Gastroesophageal sphincter (tissue), 4 donors: Measurements from ENCODE around the gene APLP1. TPM values are rescaled to one million over a fixed set of nuclear protein-coding genes. Genes with fewer than 3 reads are reported as not detected.

Experiments used
- ATAC-seq: fragments of 150-250 bp; one replicate; pipeline ENCODE4 v1.9.1; 2016; ENCODE audit warnings: mild to moderate bottlenecking, moderate library complexity
- H3K27ac ChIP-seq, 4 donors: fragments of 200-600 bp; sonication (generic) in 3 of 4; 1 replicate in 3 of 4; 2 replicates in 1 of 4; pipeline ENCODE4 v1.5.1; 2016 to 2019
- H3K27me3 ChIP-seq: fragments of 200-600 bp; sonication (generic); one replicate; pipeline ENCODE4 v1.5.1; 2019
- H3K36me3 ChIP-seq, 2 donors: fragments of 200-600 bp; sonication (generic); one replicate each; pipeline ENCODE4 v1.5.1; 2019; ENCODE audit warnings: control low read depth in 1 of 2
- H3K4me1 ChIP-seq, 3 donors: fragments of 200-600 bp; sonication (generic); 1 replicate in 2 of 3; 2 replicates in 1 of 3; pipeline ENCODE4 v1.5.1; 2016 to 2019; ENCODE audit warnings: control low read depth in 2 of 3
- H3K4me3 ChIP-seq, 2 donors: fragments of 200-600 bp; sonication (generic); one replicate each; pipeline ENCODE4 v1.5.1; 2019; ENCODE audit warnings: mild to moderate bottlenecking in 1 of 2, moderate library complexity in 1 of 2
- H3K9me3 ChIP-seq, 3 donors: fragments of 200-600 bp; sonication (generic); one replicate each; pipeline ENCODE4 v1.5.1; 2017 to 2019; ENCODE audit warnings: control low read depth in 2 of 3
- CTCF ChIP-seq, 4 experiments: fragments of 200-600 bp in 2 of 4; fragments of 450-650 bp in 2 of 4; sonication (generic) in 1 of 4; IDR thresholded peaks; one replicate each; pipeline ENCODE4 v1.5.1; 2017 to 2019; ENCODE audit warnings: antibody characterized with exemption in 4 of 4, mild to moderate bottlenecking in 2 of 4, moderate library complexity in 2 of 4
- EP300 ChIP-seq: sonication (generic); formaldehyde crosslinking; IDR thresholded peaks from one replicate; pipeline ENCODE4 v1.6.1; 2017; ENCODE audit warnings: antibody characterized with exemption, mild to moderate bottlenecking
- POLR2A ChIP-seq, 2 donors: fragments of 450-650 bp; IDR thresholded peaks; one replicate each; pipeline ENCODE4 v1.6.1; 2017; ENCODE audit warnings: antibody characterized with exemption in 2 of 2, mild to moderate bottlenecking in 2 of 2, moderate library complexity in 1 of 2
- POLR2AphosphoS5 ChIP-seq: sonication (generic); formaldehyde crosslinking; IDR thresholded peaks from one replicate; pipeline ENCODE4 v1.6.1; 2017; ENCODE audit warnings: antibody characterized with exemption
- WGBS, 2 donors: methylation state at CpG; one replicate each; pipeline ENCODE4 v1.1.5; 2018; ENCODE audit warnings: low coverage in 1 of 2; 5-methylcytosine and 5-hydroxymethylcytosine counted together
- total RNA-seq, 4 donors: library from RNA; depleted of rRNA; stranded (reverse); fragments of >200 nt; gene quantifications; one replicate each; pipeline ENCODE4 v1.1.0, GENCODE V29; 2016

The APLP1 gene
- total RNA-seq, 4 donors from 2014 or later, result 4.7 to 10.0 (median 8.8) TPM

GRCh38 chr19:35861640-35862160 is 6.7 kb upstream of the APLP1 start:
- no peak overlapping the region for H3K4me3 ChIP-seq
- H3K4me1 ChIP-seq, result peaks cover 0 to 16% (median 4%) of the 10 kb centered on the region in 3 donors
- 18 to 38% methylated on average over 2 to 4 of the region's 19 CpGs for WGBS, 2 donors
- no peaks in the 10 kb centered on the region for H3K36me3 ChIP-seq
- peaks cover 0 to 6% (median 0%) of the 10 kb centered on the region in 3 donors for H3K9me3 ChIP-seq
- peaks cover 74% of the 10 kb centered on the region for H3K27me3 ChIP-seq
- H3K27ac ChIP-seq, result no peak overlapping the region
- no peak for ATAC-seq
- TF ChIP-seq POLR2A (IDR thresholded peaks at IDR 0.05) (no peak), CTCF (IDR thresholded peaks at IDR 0.05) (no peak), EP300 (no peak), POLR2AphosphoS5 (no peak)

DNA sequence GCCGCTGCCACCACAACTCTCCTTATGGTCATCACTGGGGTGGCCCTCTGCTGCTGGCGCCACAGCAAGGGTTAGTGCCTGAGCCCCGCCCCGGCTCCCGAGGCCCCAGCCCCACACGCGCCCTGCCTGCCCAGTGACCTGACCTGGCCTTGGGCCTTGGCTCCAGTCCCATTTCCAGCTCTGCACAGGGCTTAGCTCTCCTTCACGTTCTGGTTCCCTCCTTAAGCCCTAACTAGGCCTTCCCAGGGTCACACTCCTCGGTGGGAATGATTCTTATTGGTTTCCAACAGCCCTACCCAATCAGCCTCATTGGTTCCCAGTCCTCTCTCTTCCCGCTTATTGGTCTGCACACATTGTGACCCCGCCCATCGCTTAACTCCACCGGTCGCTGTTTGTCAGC is 5.8 kb upstream of the APLP1 start:
- no peak overlapping the region for H3K27ac ChIP-seq
- peaks cover 0 to 6% (median 0%) of the 10 kb centered on the region in 3 donors for H3K9me3 ChIP-seq
- H3K4me3 ChIP-seq, result no peak overlapping the region
- no peaks in the 10 kb centered on the region for H3K36me3 ChIP-seq
- H3K4me1 ChIP-seq, result peaks cover 0 to 9% (median 0%) of the 10 kb centered on the region in 3 donors
- TF ChIP-seq CTCF (IDR thresholded peaks at IDR 0.05), result no peak
- no peak for TF ChIP-seq POLR2A (IDR thresholded peaks at IDR 0.05)
- no peak for TF ChIP-seq EP300
- no peak for TF ChIP-seq POLR2AphosphoS5
- ATAC-seq, result no peak
- peaks cover 66% of the 10 kb centered on the region for H3K27me3 ChIP-seq
- WGBS, 2 donors, result 65% methylated on average over 5 of the region's 14 CpGs; no CpG with 5 or more reads in 1 of the 2 donors

DNA sequence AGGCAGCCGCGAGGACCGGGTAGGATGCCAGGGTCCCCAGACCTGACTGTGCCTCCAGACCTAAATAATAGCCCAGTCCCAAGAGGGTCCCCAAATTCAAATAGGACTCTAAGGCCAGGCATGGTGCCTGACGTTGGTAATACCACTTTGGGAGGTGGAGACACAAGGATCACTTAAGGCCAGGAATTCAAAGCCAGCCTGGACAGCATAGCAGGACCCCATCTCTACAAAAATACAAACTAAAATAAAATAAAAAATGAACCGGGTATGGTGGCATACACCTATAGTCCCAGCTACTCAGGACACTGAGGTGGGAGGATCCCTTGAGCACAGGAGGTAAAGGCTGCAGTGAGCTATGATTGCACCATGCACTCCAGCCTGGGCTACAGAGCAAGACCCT is 5.4 kb upstream of the APLP1 start:
- Histone ChIP-seq H3K36me3 (no peaks in the 10 kb centered on the region), H3K27ac (no peak overlapping the region), H3K4me3 (no peak overlapping the region), H3K9me3 (peaks cover 0 to 6% (median 0%) of the 10 kb centered on the region in 3 donors), H3K27me3 (peaks cover 64% of the 10 kb centered on the region), H3K4me1 (peaks cover 0 to 12% (median 0%) of the 10 kb centered on the region in 3 donors)
- ATAC-seq, result no peak
- TF ChIP-seq EP300, result no peak
- no peak for TF ChIP-seq CTCF (IDR thresholded peaks at IDR 0.05)
- no peak for TF ChIP-seq POLR2A (IDR thresholded peaks at IDR 0.05)
- TF ChIP-seq POLR2AphosphoS5, result no peak
- 66 to 83% methylated on average over 1 to 3 of the region's 5 CpGs for WGBS, 2 donors

GRCh38 chr19:35868823-35869326 is 501 bp downstream of the APLP1 start:
- no peak for TF ChIP-seq POLR2AphosphoS5
- TF ChIP-seq CTCF (IDR thresholded peaks at IDR 0.05), result no peak
- no peak for TF ChIP-seq EP300
- TF ChIP-seq POLR2A (IDR thresholded peaks at IDR 0.05), result no peak
- Histone ChIP-seq H3K4me3 (peak overlapping the region; percentile 35 to 64), H3K27ac (peak overlapping the region in 1 of 4 donors; percentile 53), H3K4me1 (peaks cover 5 to 30% (median 14%) of the 10 kb centered on the region in 3 donors), H3K36me3 (no peaks in the 10 kb centered on the region), H3K9me3 (no peaks in the 10 kb centered on the region), H3K27me3 (peaks cover 40% of the 10 kb centered on the region)
- no peak for ATAC-seq
- WGBS, 2 donors, result 20% methylated on average over 2 of the region's 15 CpGs; no CpG with 5 or more reads in 1 of the 2 donors
